SK-N-SH treated with all-trans-retinoic acid at 6 μM for 48 hours (cell line): ENCODE results near the gene SMIM1.

Experiments used
- ATAC-seq: fragments of 200-7000 bp; cut with Tn5 transposase; 3 replicates; pipeline ENCODE4 v1.9.1; 2020; ENCODE audit warnings: mild to moderate bottlenecking, moderate library complexity
- ARNTL ChIP-seq: fragments of 450-650 bp; formaldehyde crosslinking; IDR thresholded peaks from 2 replicates; pipeline ENCODE4 v1.5.0; 2020; ENCODE audit warnings: low read depth, mild to moderate bottlenecking, moderate library complexity, borderline replicate concordance
- BACH2 ChIP-seq: fragments of 250-450 bp; sonication (Bioruptor Pico); IDR thresholded peaks from 2 replicates; pipeline ENCODE4 v1.9.0; 2021; ENCODE audit warnings: mild to moderate bottlenecking, borderline replicate concordance
- CREB5 ChIP-seq: fragments of 250-450 bp; sonication (Bioruptor Pico); IDR thresholded peaks from 2 replicates; pipeline ENCODE4 v1.5.1; 2020; ENCODE audit warnings: low read depth, mild to moderate bottlenecking, moderate library complexity
- CSDC2 ChIP-seq: fragments of 250-450 bp; sonication (Bioruptor Pico); IDR thresholded peaks from 2 replicates; pipeline ENCODE4 v1.5.0; 2020; ENCODE audit warnings: mild to moderate bottlenecking, moderate library complexity
- ESRRG ChIP-seq: fragments of 250-450 bp; sonication (Bioruptor Pico); IDR thresholded peaks from 2 replicates; pipeline ENCODE4 v1.6.1; 2021; ENCODE audit warnings: mild to moderate bottlenecking
- OSR1 ChIP-seq: fragments of 250-450 bp; sonication (Bioruptor Pico); IDR thresholded peaks from 2 replicates; pipeline ENCODE4 v1.8.0; 2022; ENCODE audit warnings: moderate library complexity, mild to moderate bottlenecking, inconsistent platforms
- POU6F1 ChIP-seq: fragments of 250-450 bp; sonication (Bioruptor Pico); IDR thresholded peaks from 2 replicates; pipeline ENCODE4 v1.8.0; 2021; ENCODE audit warnings: low read depth, mild to moderate bottlenecking, moderate library complexity, borderline replicate concordance
- PPARA ChIP-seq: fragments of 250-450 bp; sonication (Bioruptor Pico); IDR thresholded peaks from 2 replicates; pipeline ENCODE4 v1.5.0; 2020; ENCODE audit warnings: mild to moderate bottlenecking, borderline replicate concordance
- RARB ChIP-seq: fragments of 250-450 bp; sonication (Bioruptor Pico); IDR thresholded peaks from 2 replicates; pipeline ENCODE4 v1.8.0; 2021; ENCODE audit warnings: mild to moderate bottlenecking, moderate library complexity
- SNAI2 ChIP-seq: fragments of 250-450 bp; sonication (Bioruptor Pico); IDR thresholded peaks from 2 replicates; pipeline ENCODE4 v1.5.0; 2020; ENCODE audit warnings: mild to moderate bottlenecking, moderate library complexity
- TCF4 ChIP-seq: fragments of 250-450 bp; sonication (Bioruptor Pico); IDR thresholded peaks from 2 replicates; pipeline ENCODE4 v1.8.0; 2021; ENCODE audit warnings: mild to moderate bottlenecking, moderate library complexity, borderline replicate concordance
- TOX ChIP-seq: fragments of 250-450 bp; sonication (Bioruptor Pico); IDR thresholded peaks from 2 replicates; pipeline ENCODE4 v1.8.0; 2021; ENCODE audit warnings: mild to moderate bottlenecking, moderate library complexity, borderline replicate concordance
- TSHZ2 ChIP-seq: fragments of 250-450 bp; sonication (Bioruptor Pico); IDR thresholded peaks from 2 replicates; pipeline ENCODE4 v1.5.0; 2020; ENCODE audit warnings: mild to moderate bottlenecking, moderate library complexity
- ZC3H10 ChIP-seq: fragments of 250-450 bp; sonication (Bioruptor Pico); IDR thresholded peaks from 2 replicates; pipeline ENCODE4 v1.5.1; 2021; ENCODE audit warnings: mild to moderate bottlenecking, moderate library complexity
- ZFP3 ChIP-seq: fragments of 250-450 bp; sonication (Bioruptor Pico); IDR thresholded peaks from 2 replicates; pipeline ENCODE4 v1.5.0; 2020; ENCODE audit warnings: mild to moderate bottlenecking, moderate library complexity
- ZFP30 ChIP-seq: fragments of 450-650 bp; formaldehyde crosslinking; IDR thresholded peaks from 2 replicates; pipeline ENCODE4 v1.5.0; 2022; ENCODE audit warnings: mild to moderate bottlenecking, moderate library complexity
- ZNF565 ChIP-seq: fragments of 450-650 bp; formaldehyde crosslinking; conservative IDR thresholded peaks from 2 replicates; pipeline ENCODE4 v1.5.0; 2020; ENCODE audit warnings: low read depth, mild to moderate bottlenecking, moderate library complexity
- ZNF70 ChIP-seq: fragments of 450-650 bp; formaldehyde crosslinking; IDR thresholded peaks from 2 replicates; pipeline ENCODE4 v1.5.0; 2020; ENCODE audit warnings: mild to moderate bottlenecking, moderate library complexity
- TF ChIP-seq, protein P1 (sequence below): fragments of 250-450 bp; sonication (Bioruptor Pico); IDR thresholded peaks from 2 replicates; pipeline ENCODE4 v1.8.0; 2020; ENCODE audit warnings: mild to moderate bottlenecking, moderate library complexity, borderline replicate concordance
- TF ChIP-seq, protein P2 (sequence below): fragments of 250-450 bp; sonication (Bioruptor Pico); IDR thresholded peaks from 2 replicates; pipeline ENCODE4 v1.5.1; 2021; ENCODE audit warnings: mild to moderate bottlenecking, moderate library complexity

SMIM1 gene

DNA sequence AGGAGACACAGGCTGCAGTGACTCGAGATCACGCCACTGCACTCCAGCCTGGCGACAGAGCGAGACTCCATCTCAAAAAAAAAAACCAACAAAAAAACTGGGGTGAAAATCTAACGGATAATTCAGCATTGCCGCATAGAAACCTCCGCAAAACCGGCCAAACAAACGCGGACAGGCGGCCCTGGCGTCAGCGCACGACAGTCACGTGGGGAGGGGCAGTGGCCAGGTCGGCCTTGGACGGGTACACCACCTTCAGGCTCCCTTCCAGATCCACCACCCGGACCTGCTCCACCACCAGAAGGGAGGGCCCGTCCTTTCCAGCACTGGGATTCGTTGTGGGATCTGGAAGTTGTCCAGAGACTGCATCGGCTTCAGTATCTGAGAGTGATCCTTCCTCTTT, 8.4 kb downstream of the SMIM1 start (continued):
- TF ChIP-seq TSHZ2 (no peak), BACH2 (no peak), ARNTL (CRISPR knock-in tag) (no peak), TCF4 (CRISPR knock-in tag) (no peak)

GRCh38 chr1:3783651-3784474, 11.3 kb downstream of the SMIM1 start:
- ATAC-seq, result no peak

DNA sequence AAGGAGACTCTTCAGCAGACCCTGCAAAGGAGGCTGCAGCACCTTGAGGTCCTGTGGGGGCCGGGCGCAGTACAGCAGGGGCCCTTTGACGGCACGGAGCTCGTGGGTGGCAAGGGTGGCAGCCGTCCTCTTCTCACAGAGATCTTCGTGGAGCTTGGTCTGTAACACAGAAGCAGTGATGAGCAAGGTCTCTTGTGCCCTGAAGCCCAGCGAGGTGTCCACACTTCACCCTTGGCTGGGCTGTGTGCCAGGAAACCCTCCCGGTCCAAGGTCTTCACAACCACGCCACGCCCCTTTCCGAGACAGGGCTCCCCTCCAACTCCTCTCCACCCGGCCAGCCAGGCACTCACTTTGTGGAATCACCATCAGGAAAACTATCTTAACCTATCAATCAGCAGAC, 12.5 kb downstream of the SMIM1 start:
- no peak for TF ChIP-seq TCF4 (CRISPR knock-in tag)
- TF ChIP-seq BACH2, result no peak
- TF ChIP-seq, protein P1, sequence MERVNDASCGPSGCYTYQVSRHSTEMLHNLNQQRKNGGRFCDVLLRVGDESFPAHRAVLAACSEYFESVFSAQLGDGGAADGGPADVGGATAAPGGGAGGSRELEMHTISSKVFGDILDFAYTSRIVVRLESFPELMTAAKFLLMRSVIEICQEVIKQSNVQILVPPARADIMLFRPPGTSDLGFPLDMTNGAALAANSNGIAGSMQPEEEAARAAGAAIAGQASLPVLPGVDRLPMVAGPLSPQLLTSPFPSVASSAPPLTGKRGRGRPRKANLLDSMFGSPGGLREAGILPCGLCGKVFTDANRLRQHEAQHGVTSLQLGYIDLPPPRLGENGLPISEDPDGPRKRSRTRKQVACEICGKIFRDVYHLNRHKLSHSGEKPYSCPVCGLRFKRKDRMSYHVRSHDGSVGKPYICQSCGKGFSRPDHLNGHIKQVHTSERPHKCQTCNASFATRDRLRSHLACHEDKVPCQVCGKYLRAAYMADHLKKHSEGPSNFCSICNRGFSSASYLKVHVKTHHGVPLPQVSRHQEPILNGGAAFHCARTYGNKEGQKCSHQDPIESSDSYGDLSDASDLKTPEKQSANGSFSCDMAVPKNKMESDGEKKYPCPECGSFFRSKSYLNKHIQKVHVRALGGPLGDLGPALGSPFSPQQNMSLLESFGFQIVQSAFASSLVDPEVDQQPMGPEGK (CRISPR knock-in tag), result no peak
- no peak for TF ChIP-seq SNAI2 (CRISPR knock-in tag)
- no peak for TF ChIP-seq POU6F1 (CRISPR knock-in tag)
- no peak for TF ChIP-seq ARNTL (CRISPR knock-in tag)

More at GRCh38 chr1:3783651-3784474, 11.3 kb downstream of the SMIM1 start:
- no peak for TF ChIP-seq CREB5 (CRISPR knock-in tag)

DNA sequence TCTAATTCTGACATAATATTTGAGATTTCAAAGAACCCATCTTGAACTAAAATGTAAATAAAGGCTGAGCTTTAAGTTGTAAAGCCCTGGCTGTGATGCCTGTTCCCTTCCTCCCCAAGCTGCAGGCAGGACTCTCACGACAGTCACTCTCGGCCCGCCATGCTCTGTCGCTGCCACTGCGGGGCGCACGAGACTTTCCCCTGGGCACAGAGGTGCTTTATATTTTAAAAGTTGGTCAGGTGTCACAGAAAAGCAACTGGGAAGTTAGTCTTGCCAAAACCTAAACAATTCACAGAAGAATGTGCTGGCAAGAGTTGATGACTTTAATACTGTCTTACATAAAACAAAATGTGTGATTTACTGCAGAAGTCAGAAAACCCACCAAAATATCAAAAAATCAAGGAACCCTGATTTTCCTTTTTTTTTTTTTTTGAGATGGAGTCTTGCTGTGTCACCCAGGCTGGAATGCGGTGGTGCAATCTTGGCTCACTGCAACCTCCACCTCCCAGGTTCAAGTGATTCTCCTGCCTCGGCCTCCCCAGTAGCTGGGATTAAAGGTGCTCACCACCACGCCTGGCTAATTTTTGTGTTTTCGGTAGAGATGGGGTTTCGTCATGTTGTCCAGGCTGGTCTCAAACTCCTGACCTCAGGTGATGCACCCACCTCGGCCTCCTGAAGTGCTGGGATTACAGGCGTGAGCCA, 13.1 kb downstream of the SMIM1 start:
- ATAC-seq, result 0 out of 3 replicates have a peak, but pooled peaks have one; percentile 40
- no peak for TF ChIP-seq ZNF565 (CRISPR knock-in tag)
- no peak for TF ChIP-seq TOX (CRISPR knock-in tag)
- TF ChIP-seq ZC3H10, result no peak
- TF ChIP-seq, protein P2, sequence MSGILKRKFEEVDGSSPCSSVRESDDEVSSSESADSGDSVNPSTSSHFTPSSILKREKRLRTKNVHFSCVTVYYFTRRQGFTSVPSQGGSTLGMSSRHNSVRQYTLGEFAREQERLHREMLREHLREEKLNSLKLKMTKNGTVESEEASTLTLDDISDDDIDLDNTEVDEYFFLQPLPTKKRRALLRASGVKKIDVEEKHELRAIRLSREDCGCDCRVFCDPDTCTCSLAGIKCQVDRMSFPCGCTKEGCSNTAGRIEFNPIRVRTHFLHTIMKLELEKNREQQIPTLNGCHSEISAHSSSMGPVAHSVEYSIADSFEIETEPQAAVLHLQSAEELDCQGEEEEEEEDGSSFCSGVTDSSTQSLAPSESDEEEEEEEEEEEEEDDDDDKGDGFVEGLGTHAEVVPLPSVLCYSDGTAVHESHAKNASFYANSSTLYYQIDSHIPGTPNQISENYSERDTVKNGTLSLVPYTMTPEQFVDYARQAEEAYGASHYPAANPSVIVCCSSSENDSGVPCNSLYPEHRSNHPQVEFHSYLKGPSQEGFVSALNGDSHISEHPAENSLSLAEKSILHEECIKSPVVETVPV (CRISPR knock-in tag), result no peak
- no peak for TF ChIP-seq ZNF70 (CRISPR knock-in tag)
- TF ChIP-seq BACH2, result no peak
- no peak for TF ChIP-seq ESRRG
- TF ChIP-seq TSHZ2, result no peak
- TF ChIP-seq, protein P1 (CRISPR knock-in tag), result no peak
- no peak for TF ChIP-seq ZFP30 (CRISPR knock-in tag)
- no peak for TF ChIP-seq CSDC2 (CRISPR knock-in tag)
- no peak for TF ChIP-seq OSR1
- TF ChIP-seq ZFP3, result no peak
- TF ChIP-seq ARNTL (CRISPR knock-in tag), result no peak
- no peak for TF ChIP-seq RARB (CRISPR knock-in tag)
- TF ChIP-seq PPARA (CRISPR knock-in tag), result no peak

More for the DNA sequence above, 12.5 kb downstream of the SMIM1 start:
- ATAC-seq, result no peak
